GM19463 (cell line): Measurements from ENCODE around the gene CAMK2B.

Experiments used
- ATAC-seq: cut with Tn5 transposase; IDR thresholded peaks from one replicate; pipeline ENCODE4 v1.9.1; 2021; ENCODE audit warnings: mild to moderate bottlenecking, moderate library complexity; ENCODE audit not compliant: unreplicated experiment

CAMK2B gene

DNA sequence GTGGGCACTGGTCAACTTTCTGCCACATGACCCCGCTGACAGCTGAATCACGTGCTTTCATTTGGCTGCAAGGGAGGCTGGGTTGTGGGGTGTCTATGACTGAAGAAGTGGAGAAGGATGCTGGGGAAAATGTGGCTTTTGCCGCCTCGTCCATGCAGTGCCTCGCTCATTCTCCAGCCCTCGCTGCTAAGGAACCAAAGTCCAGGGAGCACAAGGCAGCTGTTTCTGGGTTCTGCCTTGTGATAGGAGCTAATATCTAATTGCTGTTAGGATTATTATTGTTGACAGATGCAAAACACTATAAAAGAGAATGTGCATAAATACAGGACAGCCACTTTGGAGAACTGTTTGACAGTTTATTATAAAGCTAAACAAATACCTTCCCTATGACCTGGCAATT lies 4.9 kb upstream of the CAMK2B start:
- no peak for ATAC-seq

DNA sequence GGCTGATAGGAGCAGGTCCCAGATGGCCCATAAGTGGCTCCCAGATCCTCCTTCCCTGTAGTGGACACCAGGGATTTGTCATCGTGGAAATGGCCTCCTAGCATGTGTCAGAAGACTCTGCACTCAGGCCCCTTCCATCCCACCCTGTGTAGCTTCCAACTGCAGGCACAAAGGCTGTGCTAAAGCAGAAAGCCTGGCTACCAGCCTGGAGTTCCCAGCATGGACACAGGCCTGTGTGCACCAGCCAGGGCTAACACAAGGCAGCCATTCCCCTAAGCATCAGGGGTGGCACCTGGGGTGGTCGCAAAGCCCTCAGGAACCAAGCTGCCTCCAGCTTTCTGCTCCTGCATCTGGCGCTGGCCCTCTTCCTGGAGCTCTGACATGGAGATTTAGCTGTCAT lies 4.5 kb upstream of the CAMK2B start:
- no peak for ATAC-seq

DNA sequence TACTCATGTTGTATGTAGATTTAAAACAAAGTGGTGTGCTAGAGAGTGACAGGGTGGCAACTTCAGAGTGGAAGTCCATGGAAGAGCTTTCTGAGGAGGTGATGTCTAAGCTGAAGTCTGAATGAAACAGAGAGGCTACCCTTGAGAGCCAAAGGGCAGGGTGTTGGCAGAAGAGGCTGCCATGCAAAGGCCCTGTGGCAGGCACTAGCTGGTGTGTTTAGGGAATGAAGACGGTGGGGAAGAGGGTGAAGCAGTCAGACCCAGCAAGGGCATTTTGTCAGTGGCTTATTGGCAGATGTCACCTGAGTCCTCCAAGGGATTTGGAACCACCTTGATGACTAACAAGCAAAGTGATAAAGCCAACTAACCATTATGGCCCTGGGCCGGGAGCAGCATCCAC lies 3.7 kb upstream of the CAMK2B start:
- ATAC-seq, result no peak

DNA sequence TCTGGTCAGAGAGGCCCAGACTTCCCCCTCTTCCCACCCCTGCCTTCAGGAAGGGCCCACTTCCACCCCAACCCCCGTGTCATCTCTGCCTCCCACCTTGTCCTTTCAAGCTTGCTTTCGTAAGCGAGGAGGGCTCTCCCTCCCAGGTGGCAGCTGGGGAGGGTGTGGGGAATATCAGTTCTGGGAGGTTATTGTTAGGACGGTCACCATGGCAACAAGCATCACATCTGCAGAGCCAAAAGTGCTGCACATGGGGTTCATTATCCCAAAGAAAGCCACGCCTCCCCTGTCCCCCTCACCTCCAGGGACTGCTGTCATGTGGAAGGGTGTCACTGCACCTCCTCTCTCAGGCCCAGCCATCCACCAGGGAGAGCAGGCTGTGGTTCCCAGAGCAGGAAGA lies 2.6 kb upstream of the CAMK2B start:
- no peak for ATAC-seq

DNA sequence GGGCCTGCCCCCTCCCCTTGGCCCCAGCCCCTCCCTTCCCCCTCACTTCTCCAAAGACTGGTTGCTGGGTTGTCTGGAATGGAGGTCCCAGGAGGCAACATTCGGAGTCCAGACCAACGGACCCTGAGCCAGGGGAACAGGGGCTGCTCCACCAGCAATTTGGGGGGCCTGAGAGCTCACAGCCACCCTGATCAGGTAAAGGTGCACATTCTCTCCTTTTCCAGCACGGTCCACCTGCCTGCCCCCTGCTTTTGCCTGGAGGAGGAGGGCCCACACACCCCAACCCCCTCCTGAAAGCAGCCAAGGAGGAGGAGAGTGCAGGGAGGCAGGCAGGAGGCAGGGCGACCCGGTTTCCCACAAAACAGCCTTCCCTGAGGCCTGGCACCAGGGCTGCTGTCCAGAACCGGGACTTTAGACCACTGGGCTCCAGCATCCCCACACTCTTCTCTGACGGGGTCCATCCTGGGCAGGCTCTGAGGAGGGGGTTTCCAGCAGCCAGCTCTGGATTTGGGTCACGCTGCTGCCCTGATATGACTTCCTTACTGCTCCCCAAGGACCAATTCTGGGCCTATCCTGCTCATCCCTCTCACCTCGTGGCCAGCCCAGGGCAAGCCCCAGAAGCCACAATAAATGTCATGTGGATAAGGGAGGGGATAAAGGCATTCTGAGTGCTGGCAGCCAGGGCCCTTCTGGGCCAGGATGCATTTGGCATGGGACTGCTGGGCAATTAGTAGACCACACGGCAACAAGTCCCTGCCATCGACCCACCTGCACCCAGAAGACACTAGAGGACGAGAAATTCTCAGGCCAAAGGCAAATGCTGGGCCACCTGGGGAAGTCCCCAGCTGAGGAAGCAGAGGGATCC lies 1.1 kb upstream of the CAMK2B start:
- no peak for ATAC-seq

DNA sequence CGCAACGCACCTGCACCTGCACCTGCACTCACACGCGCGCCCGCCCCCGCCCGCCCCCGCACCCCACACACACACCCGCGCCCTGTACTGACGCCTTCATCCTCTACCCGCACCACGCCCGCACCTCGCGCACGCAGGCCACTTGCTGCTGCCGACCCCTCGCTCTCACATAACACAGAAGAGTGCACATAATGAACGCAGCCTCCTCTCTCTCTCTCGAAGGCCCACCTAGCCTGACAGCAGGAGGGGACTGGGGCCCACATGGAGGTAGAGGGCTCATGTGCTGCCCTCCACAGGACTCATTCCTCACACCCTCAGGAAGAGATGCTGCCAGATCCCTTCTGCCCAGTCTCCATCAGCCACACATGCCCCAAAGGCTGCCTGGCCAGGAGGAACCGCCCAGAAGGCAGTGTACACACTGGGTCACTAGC lies 432 bp upstream of the CAMK2B start:
- ATAC-seq, result no peak

DNA sequence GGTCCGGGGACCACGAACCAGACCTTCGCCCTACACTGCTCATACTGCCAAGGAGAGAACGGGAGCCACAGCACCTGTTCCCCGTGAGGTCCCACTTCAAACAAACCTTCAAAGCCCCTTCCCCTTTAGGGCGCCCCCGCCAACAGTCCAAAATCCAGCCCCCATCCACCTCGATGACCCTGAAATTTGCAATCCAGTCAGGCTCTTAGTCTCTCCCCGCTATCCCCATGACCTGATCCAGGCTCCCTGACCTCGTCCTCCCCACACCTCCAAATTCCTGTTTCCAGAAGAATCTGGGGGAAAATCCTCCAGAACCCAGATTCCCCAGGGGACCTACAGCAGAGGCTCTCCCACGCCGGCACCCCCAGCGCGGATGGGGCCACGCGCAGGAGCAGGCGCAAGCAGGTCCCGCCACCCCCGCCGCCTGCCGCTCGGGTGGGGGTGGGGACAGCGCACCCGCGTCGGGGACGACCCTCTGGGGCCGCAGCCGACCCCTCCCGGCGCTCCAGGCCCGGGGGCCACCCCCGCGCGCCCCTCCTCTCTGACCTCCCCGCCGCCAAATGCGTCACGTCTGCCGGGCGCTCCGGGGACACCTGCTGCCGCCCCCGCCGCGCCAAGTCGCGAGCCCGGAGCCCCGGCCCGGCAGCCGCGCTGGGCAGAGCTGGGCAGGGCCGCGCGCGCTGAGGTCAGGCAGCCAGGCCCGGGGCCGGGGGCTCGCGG lies 753 bp downstream of the CAMK2B start:
- no peak for ATAC-seq

DNA sequence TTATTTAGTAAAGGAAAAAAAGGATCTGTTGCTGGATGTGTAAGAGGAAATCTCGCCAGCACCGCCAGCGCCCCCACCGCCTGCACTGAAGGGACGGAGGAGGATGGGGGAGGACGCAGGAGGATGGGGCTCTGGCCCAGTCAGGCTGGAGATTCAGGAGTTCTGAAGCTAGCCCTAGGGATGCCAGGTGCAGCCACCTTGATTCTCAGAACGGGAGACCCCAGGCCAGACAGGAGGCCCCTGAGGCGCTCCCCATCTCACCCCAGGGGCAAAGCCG lies 1.3 kb downstream of the CAMK2B start:
- ATAC-seq, result no peak

DNA sequence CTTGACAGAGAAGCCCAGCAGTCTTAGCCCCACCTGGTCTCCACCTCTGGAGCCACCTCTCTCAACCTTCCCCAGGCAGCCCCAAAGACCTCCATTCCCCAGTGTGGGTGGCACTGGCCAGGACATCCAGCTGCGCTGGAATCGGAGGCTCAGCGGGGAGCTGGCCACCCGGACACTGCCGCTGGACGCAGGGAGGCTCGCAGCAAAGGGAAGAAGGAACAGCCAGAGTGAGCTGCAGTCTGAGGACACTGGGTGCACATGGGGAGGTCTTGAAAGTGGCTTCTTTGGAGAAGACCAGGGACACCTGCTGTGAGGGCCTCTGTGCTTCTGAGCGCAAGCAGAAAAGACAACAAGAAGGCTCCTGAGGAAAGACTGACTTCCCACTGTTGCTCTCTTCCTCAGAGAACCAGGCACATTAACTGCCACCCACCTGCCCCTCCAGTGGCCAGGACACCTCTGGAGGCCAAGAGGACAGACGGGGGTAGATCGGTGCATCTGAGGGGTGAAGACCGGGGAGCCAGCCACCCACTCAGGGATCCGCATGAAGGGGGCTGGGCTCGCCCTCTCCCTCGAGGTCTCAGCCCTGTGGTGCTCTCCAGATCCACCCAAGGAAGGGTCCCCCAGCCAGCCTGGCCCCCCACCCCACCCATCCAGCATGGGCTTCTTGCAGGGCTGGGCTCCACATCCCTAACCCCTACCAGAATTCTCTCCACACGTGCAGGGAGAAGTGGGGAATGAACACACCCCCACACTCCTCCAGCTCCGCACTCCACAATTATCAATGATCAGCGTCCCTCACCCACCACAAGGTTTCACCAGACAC lies 1.8 kb downstream of the CAMK2B start:
- ATAC-seq, result no peak

DNA sequence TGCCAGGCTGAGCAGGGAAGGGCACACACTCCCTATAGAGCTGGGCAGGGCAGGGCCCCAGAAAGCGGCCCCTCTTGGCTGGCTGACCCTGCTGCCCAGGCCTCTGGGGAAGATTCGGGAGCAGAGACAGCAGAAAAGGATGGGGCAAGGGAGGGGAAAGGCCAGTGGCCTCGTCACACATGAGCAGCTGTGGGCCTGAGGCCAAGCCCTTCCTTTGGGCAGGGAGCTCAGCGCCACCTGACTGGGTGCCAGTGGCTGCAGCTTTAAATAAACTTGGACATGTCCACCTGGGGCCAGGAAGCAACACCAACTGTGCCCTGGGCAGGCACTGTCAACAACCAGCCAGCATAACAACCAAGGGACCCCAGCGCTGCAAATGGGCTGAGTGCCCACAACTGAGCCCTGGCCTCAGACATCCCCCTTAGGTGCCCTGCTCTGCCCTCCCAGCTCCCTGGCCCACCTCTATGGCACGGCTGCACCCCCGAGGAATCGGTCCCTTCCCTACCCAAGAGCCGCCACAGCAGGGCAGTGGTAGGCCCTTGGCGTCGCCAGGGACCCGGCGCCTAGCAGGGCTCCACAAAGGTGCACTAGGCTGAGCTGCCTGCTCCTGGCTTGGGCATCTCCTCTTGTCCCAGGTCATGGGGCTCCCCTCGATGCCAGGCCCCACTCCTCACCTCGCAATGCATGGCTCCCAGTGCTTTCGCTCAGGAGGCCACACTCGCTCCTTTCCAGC lies 2.6 kb downstream of the CAMK2B start:
- no peak for ATAC-seq

DNA sequence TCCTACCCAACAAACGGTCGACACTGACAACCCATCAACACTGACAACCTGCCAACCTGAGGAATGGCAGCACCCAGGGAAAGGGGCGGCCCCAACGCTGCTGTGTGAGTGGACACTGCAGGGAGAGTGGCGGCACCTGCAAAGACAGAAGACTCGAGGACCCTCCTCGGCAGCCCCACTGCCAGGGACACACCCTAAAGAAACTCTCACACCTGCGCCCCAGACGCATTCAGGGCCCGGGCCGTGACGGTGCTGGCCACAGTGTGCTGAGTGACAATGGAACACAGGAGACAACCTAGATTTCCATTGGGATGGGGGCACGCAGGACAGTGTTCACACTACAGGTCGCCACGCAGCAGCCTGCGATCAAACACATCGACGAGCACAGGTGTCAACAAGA lies 3.6 kb downstream of the CAMK2B start:
- no peak for ATAC-seq

DNA sequence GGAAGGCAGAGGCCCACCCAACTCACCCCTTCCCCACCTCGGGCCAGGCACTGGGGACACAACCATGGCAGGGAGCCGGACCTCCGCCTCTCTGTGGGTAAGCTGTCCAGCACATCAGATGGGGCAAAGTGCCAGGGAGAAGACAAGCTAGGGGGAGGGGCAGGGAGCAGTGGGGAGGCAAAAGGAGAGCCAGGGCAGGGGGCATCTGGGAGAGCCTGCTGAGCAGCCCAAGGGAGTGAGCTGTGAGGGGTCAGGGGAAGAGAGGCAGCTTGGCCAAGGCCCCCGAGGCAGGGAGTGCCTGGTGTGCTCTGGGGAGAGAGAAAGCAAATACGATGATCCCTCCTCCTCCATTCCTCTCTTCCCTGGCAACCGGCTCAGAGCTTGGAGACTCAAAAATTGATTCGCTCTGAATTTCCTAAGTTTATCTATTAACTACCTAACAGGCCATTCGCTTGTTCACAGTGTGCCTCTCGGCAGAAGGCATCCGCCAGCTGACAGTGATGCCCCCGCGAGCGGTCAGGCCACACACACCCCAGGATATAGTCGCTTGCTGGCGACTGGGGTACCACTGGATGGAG lies 4.5 kb downstream of the CAMK2B start:
- ATAC-seq, result no peak

DNA sequence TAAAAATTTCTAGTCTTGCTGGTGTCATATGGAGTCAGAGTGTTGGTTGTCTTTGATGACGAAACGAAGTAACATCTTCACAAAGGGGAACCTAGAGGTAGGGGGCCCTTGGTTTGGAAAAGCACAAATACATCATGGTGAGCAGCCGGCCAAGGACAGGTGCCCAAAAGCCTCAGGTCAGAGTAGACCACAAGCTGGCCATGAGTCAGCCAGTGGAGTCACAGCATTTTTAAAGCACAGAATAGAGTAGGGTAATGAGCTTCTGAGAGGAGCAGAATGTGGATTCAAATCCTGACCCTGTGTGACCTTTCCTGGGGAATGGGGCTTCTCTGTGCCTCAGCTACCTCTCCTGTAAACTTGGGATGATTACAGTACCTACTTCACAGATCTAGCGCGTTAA lies 5.3 kb downstream of the CAMK2B start:
- no peak for ATAC-seq

DNA sequence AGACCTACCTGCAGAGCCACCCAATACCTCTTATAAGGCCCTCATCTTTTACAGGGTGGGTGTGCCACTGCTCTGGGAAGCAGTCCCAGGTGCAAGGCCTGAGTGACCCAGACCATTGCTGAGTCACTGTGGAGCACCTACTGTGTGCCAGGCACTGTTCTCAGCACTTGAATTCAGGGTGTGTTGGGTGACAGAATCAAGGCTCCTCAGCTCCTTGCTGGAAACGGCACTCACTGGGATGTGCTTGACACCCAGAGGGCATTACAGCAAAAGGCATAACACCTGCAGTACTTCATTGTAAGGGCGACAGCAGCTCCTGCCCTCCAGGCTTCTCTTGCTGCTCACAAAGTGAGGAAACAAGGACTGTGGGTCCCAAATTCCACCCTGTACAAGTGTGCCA lies 7.1 kb downstream of the CAMK2B start:
- ATAC-seq, result no peak

DNA sequence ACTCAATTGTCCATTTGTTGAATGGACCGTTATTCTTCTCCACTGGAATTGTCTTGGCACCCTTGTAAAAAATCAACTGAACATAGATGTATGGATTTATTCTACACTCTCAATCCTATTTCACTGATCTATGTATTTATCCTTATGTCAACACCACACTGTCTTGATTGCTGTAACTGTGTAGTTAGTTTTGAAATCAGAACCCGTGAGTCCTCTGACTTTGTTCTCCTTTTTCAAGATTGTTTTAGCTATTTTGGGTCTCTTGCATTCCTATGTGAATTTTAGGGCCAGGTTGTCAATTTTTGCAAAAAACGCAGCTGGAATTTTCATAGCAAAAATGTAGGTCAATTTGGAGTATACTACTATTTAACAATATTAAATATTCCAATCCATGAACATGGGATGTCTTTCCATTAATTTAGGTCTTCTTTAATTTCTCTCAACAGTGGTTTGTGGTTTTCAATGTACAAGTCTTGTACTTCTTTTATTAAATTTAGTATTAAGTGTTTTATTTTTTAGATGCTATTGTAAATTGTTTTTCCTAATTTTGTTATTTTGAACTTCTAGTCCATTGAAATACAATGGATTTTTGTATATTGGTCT lies 10.0 kb downstream of the CAMK2B start:
- ATAC-seq, result no peak

DNA sequence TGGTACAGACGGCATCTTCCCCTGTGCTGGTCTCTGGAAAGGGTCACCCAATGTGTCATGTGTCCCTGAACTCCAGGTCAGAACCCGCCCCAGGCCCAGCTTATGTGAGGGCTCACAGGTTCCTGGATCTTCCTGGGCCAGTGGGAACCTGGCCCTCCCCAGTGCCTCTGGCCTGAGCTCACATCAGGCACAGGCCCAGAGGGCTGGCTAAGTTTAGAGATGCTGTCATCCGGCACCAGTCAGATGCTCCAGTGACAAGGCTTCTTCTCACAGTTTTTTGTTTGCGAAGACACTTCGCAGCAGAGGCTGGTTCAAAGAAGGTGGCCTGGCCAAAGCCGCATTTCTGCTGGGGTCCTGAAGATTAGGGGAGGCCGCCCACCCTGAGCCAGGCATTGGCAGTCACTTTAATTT lies 11.8 kb downstream of the CAMK2B start:
- ATAC-seq, result no peak

DNA sequence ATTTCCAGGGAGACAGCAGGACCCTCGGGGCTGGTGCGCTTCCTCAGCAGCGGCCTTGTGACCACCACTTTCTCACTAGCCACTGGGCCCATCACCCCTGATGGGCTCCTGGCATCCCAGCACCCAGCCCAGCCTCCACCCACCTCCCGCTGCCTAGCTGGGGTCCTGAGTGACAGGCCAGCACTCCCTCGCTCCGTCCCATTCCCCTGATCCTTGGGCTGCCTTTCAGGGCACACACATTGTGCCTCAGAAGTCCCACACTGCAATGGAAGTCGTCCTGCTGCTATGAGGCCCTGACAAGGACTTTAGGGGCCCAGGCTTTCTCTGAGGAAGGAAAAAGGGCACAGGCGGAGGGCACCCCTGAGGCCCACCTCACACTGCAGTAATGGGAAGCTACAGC lies 12.4 kb downstream of the CAMK2B start:
- no peak for ATAC-seq

DNA sequence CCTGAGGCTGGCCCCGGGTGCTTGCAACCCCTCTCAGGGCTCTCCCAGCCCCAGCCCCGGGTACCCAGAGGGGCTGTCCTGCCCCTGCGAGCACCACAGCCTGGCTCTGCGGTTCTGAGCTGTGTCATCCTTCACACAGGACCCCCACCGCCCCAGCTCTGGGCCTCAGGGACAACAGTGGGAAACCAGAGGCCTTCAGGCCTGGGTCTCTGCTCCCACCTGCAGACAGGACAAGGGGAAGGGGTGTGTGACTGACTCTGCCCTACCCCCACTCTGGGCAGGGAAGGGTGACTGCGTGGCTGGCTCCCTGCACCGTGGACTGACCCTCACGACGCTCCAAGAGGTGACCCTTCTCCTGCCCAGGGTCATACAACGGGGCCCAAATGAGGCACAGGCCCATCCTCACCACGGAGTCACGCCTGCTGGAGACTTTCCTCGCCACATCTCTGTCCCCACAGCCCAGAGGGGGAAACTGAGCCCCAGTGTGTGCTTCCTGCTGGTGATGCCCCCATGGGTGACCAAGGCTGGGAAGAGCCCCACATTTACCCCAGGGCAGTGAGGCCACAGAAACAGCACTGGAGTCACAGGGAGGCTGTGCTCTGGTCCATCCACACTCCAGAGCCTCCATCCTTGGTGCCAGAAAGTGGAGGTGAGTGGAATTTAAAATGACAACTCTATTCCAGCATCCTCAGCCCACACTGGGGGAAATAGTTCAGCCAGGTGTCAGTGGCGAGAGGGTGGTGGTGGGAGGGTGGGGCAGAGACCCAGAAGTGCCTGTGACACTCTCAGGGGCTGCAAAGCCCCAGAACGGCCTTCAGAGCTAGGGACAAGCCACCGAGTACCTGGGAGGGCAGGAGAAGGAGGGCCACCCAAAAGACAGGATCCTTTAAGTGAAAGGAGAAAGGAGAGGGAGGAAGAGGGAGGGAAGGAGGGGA lies 13.6 kb downstream of the CAMK2B start:
- ATAC-seq, result no peak

DNA sequence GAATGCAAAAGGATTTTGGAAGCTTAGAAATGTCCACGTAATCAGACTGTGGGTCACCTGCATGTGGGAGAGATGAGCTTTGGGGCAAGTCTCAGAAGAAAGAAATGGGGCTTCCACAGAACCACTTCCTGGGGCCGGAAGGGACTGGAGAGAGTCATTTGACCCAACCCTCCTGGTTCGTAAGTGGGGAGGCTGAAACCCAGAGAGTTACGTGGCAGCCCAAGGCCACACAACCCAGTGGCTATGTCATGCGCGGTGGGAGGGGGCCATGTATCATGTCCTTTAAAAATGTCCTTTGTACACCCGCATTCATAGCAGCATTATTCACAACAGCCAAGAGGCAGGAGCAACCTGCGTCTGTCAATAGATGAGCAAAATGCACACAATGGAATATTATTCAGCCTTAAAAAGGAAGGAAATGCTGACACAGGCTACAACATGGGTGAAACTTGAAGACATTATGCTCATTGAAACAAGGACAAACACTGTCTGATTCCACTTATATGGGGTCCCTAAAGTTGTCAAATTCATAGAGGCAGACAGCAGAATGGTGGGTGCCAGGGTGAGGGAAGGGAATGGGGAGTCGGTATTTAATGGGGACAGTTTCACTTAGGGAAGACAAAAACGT lies 15.1 kb downstream of the CAMK2B start:
- ATAC-seq, result no peak
